GM12878 (cell line): ENCODE results near the gene HNRNPAB. TPM values are rescaled to one million over a fixed set of nuclear protein-coding genes. Genes with fewer than 3 reads are reported as not detected.

Experiments
- ATF3 ChIP-seq: IDR thresholded peaks from 2 replicates; pipeline ENCODE4 v1.6.1; 2011; ENCODE audit warnings: low read depth, mild to moderate bottlenecking, low read length, moderate library complexity, borderline replicate concordance; ENCODE audit errors: extremely low read depth
- CEBPB ChIP-seq, 2 experiments: fragments of 150-350 bp in 1 of 2; IDR thresholded peaks; 2 replicates each; pipeline ENCODE4 v1.6.1; 2012 to 2014; ENCODE audit warnings: low read depth in 2 of 2, low read length in 2 of 2, borderline replicate concordance in 1 of 2, inconsistent platforms in 1 of 2
- EZH2 ChIP-seq: IDR thresholded peaks from 2 replicates; pipeline ENCODE4 v1.6.1; 2012; ENCODE audit warnings: low read depth, mild to moderate bottlenecking, control low read depth, inconsistent platforms, low read length, borderline replicate concordance; ENCODE audit not compliant: control insufficient read depth
- FOS ChIP-seq: IDR thresholded peaks from 3 replicates; pipeline ENCODE4 v1.6.1; 2011; ENCODE audit warnings: borderline replicate concordance; ENCODE audit not compliant: insufficient read length; ENCODE audit errors: extremely low read depth
- FOXM1 ChIP-seq: IDR thresholded peaks from 2 replicates; pipeline ENCODE4 v1.6.1; 2012; ENCODE audit warnings: low read depth, mild to moderate bottlenecking, inconsistent platforms, low read length, moderate library complexity
- HDAC6 ChIP-seq: fragments of 200-600 bp; sonication (generic); IDR thresholded peaks from one replicate; pipeline ENCODE4 v1.8.0; 2017; ENCODE audit warnings: antibody characterized with exemption; ENCODE audit not compliant: unreplicated experiment
- MEF2B ChIP-seq: fragments of 450-650 bp; IDR thresholded peaks from 2 replicates; pipeline ENCODE4 v1.6.1; 2018; ENCODE audit warnings: mild to moderate bottlenecking, moderate library complexity; ENCODE audit not compliant: partially characterized antibody, poor library complexity, severe bottlenecking
- MLLT1 ChIP-seq: fragments of 450-650 bp; IDR thresholded peaks from 2 replicates; pipeline ENCODE4 v1.6.1; 2016; ENCODE audit warnings: mild to moderate bottlenecking
- NRF1 ChIP-seq: conservative IDR thresholded peaks from 2 replicates; pipeline ENCODE4 v1.6.1; 2011; ENCODE audit warnings: mild to moderate bottlenecking, low read depth, low read length, improper control_type of control experiment
- YBX1 ChIP-seq: fragments of 450-650 bp; IDR thresholded peaks from 2 replicates; pipeline ENCODE4 v1.6.1; 2016; ENCODE audit warnings: antibody characterized with exemption
- ZNF592 ChIP-seq: fragments of 450-650 bp; IDR thresholded peaks from 2 replicates; pipeline ENCODE4 v1.6.1; 2017; ENCODE audit warnings: mild to moderate bottlenecking, moderate library complexity
- polyA plus RNA-seq, 11 experiments: library from polyadenylated mRNA; depleted of rRNA in 4 of 11; unstranded in 6 of 11; stranded (reverse) in 5 of 11; fragments of >200 nt; fragmentation: Nextera tagmentation in 4 of 11; fragmentation: Illumina TruSeq in 1 of 11; extraction: Ambion mirVana in 4 of 11; extraction: Trizol in 1 of 11; gene quantifications; 1 replicate in 1 of 11; 2 replicates in 10 of 11; pipeline versions ENCODE4 v1.2.1 to v1.2.3, GENCODE V29; 2011 to 2016; ENCODE audit warnings: inconsistent platforms in 2 of 11, missing spikeins in 2 of 11, low read depth in 1 of 11
- total RNA-seq, 4 experiments: library from RNA; depleted of rRNA in 3 of 4; stranded (reverse); fragments of >200 nt in 3 of 4; fragmentation: Illumina TruSeq in 1 of 4; extraction: Trizol in 1 of 4; gene quantifications; 2 replicates each; pipeline versions ENCODE4 v1.2.1 to v1.2.3, GENCODE V29; 2013 to 2021
- TF ChIP-seq, protein P1 (sequence below): fragments of 450-650 bp; IDR thresholded peaks from 2 replicates; pipeline ENCODE4 v1.6.1; 2017; ENCODE audit warnings: borderline replicate concordance
- TF ChIP-seq, protein P2 (sequence below): fragments of 450-650 bp; formaldehyde crosslinking; IDR thresholded peaks from 2 replicates; pipeline ENCODE4 v1.5.0; 2022; ENCODE audit warnings: mild to moderate bottlenecking, missing genetic modification characterization
- TF ChIP-seq, protein P3 (sequence below): IDR thresholded peaks from 2 replicates; pipeline ENCODE4 v1.6.1; 2011; ENCODE audit warnings: borderline replicate concordance, low read depth, mild to moderate bottlenecking, moderate library complexity, low read length; ENCODE audit not compliant: insufficient read depth, poor library complexity, severe bottlenecking

HNRNPAB gene
- total and polyA plus RNA-seq, 10 of the 15 experiments (the other 5 are each of a cell fraction or from before 2014, with no cell fraction given), result 42.3 to 330 (median 230) TPM

DNA sequence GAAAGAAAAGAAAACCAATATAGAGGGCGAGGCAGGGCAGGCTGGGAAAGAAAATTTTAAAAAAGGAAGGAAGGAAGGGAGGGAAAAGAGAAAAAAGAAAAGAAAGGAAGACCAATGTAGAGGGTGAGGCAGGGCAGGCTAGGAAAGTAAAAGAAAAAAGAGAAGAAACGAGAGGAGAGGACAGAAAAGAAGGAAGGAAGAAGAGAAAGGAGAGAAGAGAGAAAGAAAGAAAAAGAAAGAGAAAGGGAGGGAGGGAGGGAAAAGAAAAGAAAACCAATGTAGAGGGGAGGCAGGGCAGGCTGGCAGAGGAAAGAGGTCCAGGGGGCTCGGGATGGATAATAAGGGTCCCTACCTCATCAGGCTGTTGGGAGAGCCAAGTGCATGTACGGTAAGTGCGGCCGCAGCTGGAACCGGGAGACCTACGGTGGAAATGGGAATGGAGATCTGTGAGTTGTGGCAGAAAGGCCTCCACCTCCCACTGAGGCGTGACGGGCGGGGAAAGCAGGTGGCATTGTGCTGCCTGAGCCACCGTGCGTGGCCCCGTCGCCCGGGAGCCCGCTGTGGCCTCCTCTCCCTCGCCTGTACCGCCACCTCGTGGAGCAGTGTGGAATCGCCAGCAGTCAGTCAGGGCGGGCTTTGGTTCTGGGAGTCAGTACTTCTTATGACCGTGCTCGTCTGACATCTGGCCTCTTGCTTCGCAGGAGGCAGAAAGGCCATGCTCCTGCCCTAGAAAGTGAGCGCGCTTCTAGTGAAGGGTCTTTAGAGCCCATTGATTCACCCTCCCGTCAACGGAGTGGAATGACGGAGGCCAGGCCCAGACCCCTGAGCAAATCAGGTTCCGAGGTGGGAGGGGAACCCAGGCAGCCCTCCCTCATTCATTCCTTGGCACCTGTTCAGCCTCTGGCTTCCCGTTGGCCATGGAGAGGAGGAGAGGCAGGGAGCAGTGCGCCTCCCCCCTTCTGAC, 40.3 kb upstream of the HNRNPAB start (continued):
- TF ChIP-seq FOS (no peak), YBX1 (no peak), ATF3 (no peak), HDAC6 (no peak), MLLT1 (no peak), ZNF592 (no peak), CEBPB (IDR thresholded peaks at IDR 0.05; ENCODE audit: borderline replicate concordance in 1 of 2, low read depth in 2 of 2, low read length in 2 of 2) (no peak), FOXM1 (no peak), NRF1 (no peak), EZH2 (no peak), MEF2B (no peak)
- TF ChIP-seq, protein P1, sequence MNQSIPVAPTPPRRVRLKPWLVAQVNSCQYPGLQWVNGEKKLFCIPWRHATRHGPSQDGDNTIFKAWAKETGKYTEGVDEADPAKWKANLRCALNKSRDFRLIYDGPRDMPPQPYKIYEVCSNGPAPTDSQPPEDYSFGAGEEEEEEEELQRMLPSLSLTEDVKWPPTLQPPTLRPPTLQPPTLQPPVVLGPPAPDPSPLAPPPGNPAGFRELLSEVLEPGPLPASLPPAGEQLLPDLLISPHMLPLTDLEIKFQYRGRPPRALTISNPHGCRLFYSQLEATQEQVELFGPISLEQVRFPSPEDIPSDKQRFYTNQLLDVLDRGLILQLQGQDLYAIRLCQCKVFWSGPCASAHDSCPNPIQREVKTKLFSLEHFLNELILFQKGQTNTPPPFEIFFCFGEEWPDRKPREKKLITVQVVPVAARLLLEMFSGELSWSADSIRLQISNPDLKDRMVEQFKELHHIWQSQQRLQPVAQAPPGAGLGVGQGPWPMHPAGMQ, result no peak
- TF ChIP-seq, protein P2, sequence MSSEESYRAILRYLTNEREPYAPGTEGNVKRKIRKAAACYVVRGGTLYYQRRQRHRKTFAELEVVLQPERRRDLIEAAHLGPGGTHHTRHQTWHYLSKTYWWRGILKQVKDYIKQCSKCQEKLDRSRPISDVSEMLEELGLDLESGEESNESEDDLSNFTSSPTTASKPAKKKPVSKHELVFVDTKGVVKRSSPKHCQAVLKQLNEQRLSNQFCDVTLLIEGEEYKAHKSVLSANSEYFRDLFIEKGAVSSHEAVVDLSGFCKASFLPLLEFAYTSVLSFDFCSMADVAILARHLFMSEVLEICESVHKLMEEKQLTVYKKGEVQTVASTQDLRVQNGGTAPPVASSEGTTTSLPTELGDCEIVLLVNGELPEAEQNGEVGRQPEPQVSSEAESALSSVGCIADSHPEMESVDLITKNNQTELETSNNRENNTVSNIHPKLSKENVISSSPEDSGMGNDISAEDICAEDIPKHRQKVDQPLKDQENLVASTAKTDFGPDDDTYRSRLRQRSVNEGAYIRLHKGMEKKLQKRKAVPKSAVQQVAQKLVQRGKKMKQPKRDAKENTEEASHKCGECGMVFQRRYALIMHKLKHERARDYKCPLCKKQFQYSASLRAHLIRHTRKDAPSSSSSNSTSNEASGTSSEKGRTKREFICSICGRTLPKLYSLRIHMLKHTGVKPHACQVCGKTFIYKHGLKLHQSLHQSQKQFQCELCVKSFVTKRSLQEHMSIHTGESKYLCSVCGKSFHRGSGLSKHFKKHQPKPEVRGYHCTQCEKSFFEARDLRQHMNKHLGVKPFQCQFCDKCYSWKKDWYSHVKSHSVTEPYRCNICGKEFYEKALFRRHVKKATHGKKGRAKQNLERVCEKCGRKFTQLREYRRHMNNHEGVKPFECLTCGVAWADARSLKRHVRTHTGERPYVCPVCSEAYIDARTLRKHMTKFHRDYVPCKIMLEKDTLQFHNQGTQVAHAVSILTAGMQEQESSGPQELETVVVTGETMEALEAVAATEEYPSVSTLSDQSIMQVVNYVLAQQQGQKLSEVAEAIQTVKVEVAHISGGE (CRISPR knock-in tag), result no peak
- TF ChIP-seq, protein P3, sequence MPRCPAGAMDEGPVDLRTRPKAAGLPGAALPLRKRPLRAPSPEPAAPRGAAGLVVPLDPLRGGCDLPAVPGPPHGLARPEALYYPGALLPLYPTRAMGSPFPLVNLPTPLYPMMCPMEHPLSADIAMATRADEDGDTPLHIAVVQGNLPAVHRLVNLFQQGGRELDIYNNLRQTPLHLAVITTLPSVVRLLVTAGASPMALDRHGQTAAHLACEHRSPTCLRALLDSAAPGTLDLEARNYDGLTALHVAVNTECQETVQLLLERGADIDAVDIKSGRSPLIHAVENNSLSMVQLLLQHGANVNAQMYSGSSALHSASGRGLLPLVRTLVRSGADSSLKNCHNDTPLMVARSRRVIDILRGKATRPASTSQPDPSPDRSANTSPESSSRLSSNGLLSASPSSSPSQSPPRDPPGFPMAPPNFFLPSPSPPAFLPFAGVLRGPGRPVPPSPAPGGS, result no peak
